Immature natural killer cell (primary cell): ENCODE results near the gene ATP5IF1. TPM values are rescaled to one million over a fixed set of nuclear protein-coding genes. Genes with fewer than 3 reads are reported as not detected.

ENCODE experiments used
- DNase-seq, 3 donors: peaks; one replicate each; pipeline ENCODE4 v3.0.0; 2022; ENCODE audit warnings: mixed read lengths in 1 of 3
- H3K27ac Mint-ChIP-seq, 6 donors: one replicate each; pipeline ENCODE4 v1.8.0; 2020; ENCODE audit warnings: mixed read lengths in 6 of 6, mild to moderate bottlenecking in 5 of 6, inconsistent platforms in 4 of 6, moderate library complexity in 3 of 6
- H3K27me3 Mint-ChIP-seq, 3 donors: one replicate each; pipeline ENCODE4 v1.8.0; 2020 to 2021; ENCODE audit warnings: low read depth in 3 of 3, mild to moderate bottlenecking in 3 of 3, mixed read lengths in 3 of 3, moderate library complexity in 3 of 3, inconsistent platforms in 1 of 3
- H3K36me3 Mint-ChIP-seq, 3 donors: one replicate each; pipeline ENCODE4 v1.8.0; 2020; ENCODE audit warnings: mixed read lengths in 3 of 3, inconsistent platforms in 2 of 3, mild to moderate bottlenecking in 2 of 3
- H3K4me1 Mint-ChIP-seq, 2 donors: one replicate each; pipeline ENCODE4 v1.8.0; 2020; ENCODE audit warnings: inconsistent platforms in 2 of 2, mild to moderate bottlenecking in 2 of 2, mixed read lengths in 2 of 2, moderate library complexity in 1 of 2
- H3K4me3 Mint-ChIP-seq, 5 donors: one replicate each; pipeline ENCODE4 v1.8.0; 2020; ENCODE audit warnings: mild to moderate bottlenecking in 5 of 5, mixed read lengths in 5 of 5, inconsistent platforms in 3 of 5, moderate library complexity in 3 of 5
- H3K9me3 Mint-ChIP-seq, 6 donors: one replicate each; pipeline ENCODE4 v1.8.0; 2020; ENCODE audit warnings: mild to moderate bottlenecking in 6 of 6, mixed read lengths in 6 of 6, inconsistent platforms in 4 of 6, moderate library complexity in 3 of 6
- polyA plus RNA-seq, 3 donors: library from polyadenylated mRNA; unstranded; fragments of 300-500 nt; fragmentation: Illumina TruSeq; gene quantifications; one replicate each; pipeline ENCODE4 v1.2.3, GENCODE V29; 2021

The ATP5IF1 gene
- polyA plus RNA-seq, 3 donors from 2014 or later: 462 to 960 (median 728) TPM

DNA sequence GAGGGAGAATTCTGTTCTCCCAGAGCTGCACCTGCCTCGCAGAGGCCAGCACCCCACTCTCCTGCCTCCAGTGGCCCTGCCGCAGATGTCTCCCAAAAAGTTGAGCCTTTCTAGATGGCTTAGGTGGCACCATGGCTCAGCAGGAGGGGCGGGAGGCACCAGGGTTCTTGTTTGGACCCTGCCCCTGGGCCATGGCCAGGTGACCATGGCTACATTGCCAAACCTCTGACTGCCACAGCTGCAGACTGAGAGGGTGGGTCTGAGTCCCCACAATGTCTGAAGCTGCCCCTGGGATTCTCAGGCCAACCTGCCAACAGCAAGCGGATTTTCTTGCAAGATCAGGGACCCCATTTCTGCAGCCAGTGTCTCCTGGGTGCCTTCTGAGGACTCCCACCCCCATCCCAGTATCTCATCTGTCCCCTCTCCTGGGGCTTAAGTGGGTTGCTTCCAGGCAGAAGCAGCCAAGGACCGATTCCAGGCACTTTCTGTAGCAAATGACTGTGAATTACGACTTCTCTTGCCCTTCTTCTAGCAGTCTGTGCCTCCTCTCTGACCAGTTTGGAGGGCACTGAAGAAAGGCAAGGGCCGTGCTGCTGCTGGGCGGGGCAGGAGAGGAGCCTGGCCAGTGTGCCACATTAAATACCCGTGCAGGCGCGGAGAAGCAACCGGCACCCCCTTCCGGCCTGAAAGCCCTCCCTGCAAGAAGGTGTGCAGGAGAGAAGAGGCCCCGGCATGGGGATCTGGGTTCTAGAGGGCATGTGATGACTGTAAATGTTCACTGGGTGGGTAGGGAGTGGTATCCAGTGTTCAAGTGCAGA lies 45.9 kb downstream of the ATP5IF1 start:
- Mint-ChIP-seq H3K36me3 (peaks cover 17 to 36% (median 33%) of the 10 kb centered on the region in 3 donors), H3K4me3 (no peak overlapping the region), H3K9me3 (no peaks in the 10 kb centered on the region), H3K27ac (no peak overlapping the region), H3K27me3 (no peaks in the 10 kb centered on the region), H3K4me1 (peaks cover 7 to 12% of the 10 kb centered on the region in 2 donors)
- DNase-seq: no peak

DNA sequence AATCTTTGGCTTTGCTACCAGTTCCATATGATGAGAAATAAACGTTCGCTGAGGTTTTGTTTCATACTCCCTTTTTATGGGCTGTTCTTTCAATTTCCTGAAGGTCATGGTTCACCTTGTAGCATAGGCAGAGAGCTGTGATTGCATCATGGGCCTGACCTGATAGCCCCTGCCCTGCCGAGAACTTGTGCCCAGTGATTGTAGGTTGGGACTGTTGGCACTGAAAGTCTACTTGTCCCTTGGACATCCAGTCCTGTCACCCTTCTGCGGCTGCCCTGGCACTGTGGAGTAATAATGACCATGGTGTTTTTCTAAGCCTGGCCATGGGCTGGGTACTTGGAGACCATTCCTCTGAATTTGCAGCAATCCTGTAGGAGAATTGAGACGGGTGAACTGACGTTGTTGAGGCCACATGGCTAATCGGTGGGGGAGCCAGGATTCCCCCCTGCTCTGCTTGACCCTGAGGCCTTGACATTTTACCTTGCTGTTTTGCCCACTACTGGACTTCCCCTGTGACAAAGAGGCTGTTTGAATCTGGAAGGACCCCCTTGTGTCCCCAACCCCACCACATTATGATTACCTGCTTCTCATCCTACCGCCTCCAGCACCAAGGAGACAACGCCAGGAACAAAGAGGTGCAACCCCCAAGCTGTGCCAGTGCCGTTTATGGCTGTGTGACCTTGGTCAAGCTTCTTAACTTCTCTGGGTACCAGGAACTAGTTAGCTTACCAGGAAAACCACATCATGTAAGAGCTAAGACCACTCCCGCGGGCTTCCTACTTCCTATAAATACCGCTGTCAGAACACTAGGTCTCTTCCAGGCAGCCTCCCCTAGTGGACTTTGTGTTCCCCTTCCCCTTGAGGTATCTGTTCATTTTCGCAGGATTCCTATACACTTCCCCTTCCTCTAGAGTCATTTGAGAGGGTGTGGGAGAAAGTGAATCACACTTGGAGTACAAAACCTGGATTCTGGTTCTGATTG lies 46.8 kb downstream of the ATP5IF1 start:
- peaks cover 7 to 12% of the 10 kb centered on the region in 2 donors for H3K4me1 Mint-ChIP-seq
- no peak overlapping the region for H3K4me3 Mint-ChIP-seq
- peaks cover 0 to 2% (median 0%) of the 10 kb centered on the region in 3 donors for H3K27me3 Mint-ChIP-seq
- no peaks in the 10 kb centered on the region for H3K9me3 Mint-ChIP-seq
- peaks cover 15 to 31% (median 27%) of the 10 kb centered on the region in 3 donors for H3K36me3 Mint-ChIP-seq
- peak overlapping the region in 5 of 6 donors; percentile 32 to 70 (median 37) for H3K27ac Mint-ChIP-seq
- DNase-seq: no peak

DNA sequence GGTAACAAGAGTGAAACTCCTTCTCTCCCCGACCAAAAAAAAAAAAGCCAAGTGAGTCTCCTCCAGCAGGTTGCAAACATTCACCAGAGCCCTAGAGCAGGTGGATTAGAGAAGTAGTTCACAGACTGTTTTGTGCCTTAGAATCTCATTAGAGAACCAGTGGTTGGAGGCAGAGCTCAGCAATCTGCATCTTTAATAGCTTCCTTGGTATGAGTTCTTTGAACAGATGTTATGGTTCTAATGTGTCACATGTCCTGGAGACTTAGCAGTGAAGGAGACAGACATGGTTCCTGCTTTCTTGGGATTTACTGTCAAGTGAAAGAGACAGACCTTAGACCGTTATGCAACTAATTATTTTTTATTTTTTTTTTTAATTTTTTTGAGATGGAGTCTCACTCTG lies 50.2 kb downstream of the ATP5IF1 start:
- no peaks in the 10 kb centered on the region for H3K9me3 Mint-ChIP-seq
- H3K4me1 Mint-ChIP-seq: peaks cover 7 to 12% of the 10 kb centered on the region in 2 donors
- no peak for DNase-seq
- no peak overlapping the region for H3K4me3 Mint-ChIP-seq
- no peak overlapping the region for H3K27ac Mint-ChIP-seq
- H3K27me3 Mint-ChIP-seq: peaks cover 0 to 2% (median 0%) of the 10 kb centered on the region in 3 donors
- H3K36me3 Mint-ChIP-seq: peaks cover 3 to 13% (median 13%) of the 10 kb centered on the region in 3 donors

Other genes starting within 250 kb of the ATP5IF1 start
- gene EYA3, start 147.5 kb upstream of the ATP5IF1 start, polyA plus RNA-seq: 10 to 100 TPM in 1 of 3 donors, 1 to 10 TPM in 2; 7.8 to 15.6 (median 9.3) TPM
- gene PTAFR, start 59.4 kb upstream of the ATP5IF1 start, polyA plus RNA-seq: 1 to 10 TPM; 1.5 to 9.4 (median 2.6) TPM
- gene DNAJC8, start 3.1 kb upstream of the ATP5IF1 start, polyA plus RNA-seq: 100 to 1,000 TPM; 197 to 269 (median 205) TPM
- 10 to 100 TPM; 10.2 to 23.5 (median 14.0) TPM for gene SESN2, start 23.4 kb downstream of the ATP5IF1 start, polyA plus RNA-seq
- gene MED18, start 92.9 kb downstream of the ATP5IF1 start, polyA plus RNA-seq: 10 to 100 TPM in 1 of 3 donors, 1 to 10 TPM in 2; 2.3 to 15.8 (median 4.5) TPM
- gene PHACTR4, start 133.6 kb downstream of the ATP5IF1 start, polyA plus RNA-seq: 10 to 100 TPM in 1 of 3 donors, 1 to 10 TPM in 2; 4.2 to 22.5 (median 6.9) TPM